K562 (cell line): ENCODE measurements around the gene ZNF691. TPM values are rescaled to one million over a fixed set of nuclear protein-coding genes. Genes with fewer than 3 reads are reported as not detected.

ENCODE experiments used
- BACH1 ChIP-seq: fragments of 200-800 bp; sonication (Bioruptor generic); IDR thresholded peaks from 2 replicates; pipeline ENCODE4 v1.6.1; 2016; ENCODE audit warnings: missing genetic modification characterization, missing compliant biosample characterization
- BMI1 ChIP-seq: fragments of 150-350 bp; IDR thresholded peaks from 2 replicates; pipeline ENCODE4 v1.6.1; 2014; ENCODE audit warnings: low read length
- CHD4 ChIP-seq: fragments of 200-600 bp; sonication (generic); IDR thresholded peaks from 3 replicates; pipeline ENCODE4 v1.6.1; 2012; ENCODE audit warnings: low read depth, mild to moderate bottlenecking, mixed read lengths, low read length, inconsistent platforms; ENCODE audit not compliant: insufficient read depth, insufficient replicate concordance, poor library complexity, severe bottlenecking
- SMARCE1 ChIP-seq: fragments of 450-650 bp; IDR thresholded peaks from 2 replicates; pipeline ENCODE4 v1.7.1; 2016; ENCODE audit warnings: mild to moderate bottlenecking
- SP2 ChIP-seq: IDR thresholded peaks from 2 replicates; pipeline ENCODE4 v1.6.1; 2011; ENCODE audit warnings: mild to moderate bottlenecking, low read depth, low read length, moderate library complexity; ENCODE audit not compliant: poor library complexity, severe bottlenecking; ENCODE audit errors: extremely low read depth
- TEAD4 ChIP-seq, 2 experiments: sonication (generic) in 1 of 2; formaldehyde crosslinking in 1 of 2; IDR thresholded peaks; 2 replicates each; pipeline versions ENCODE4 v1.6.1 to v1.8.0; 2012 to 2022; ENCODE audit warnings: borderline replicate concordance in 1 of 2, inconsistent platforms in 1 of 2, low read length in 1 of 2, mild to moderate bottlenecking in 1 of 2, missing genetic modification reagents in 1 of 2
- TSHZ1 ChIP-seq: fragments of 250-450 bp; sonication (Bioruptor Pico); IDR thresholded peaks from 2 replicates; pipeline ENCODE4 v1.4.0; 2020; ENCODE audit warnings: mild to moderate bottlenecking, moderate library complexity
- XRCC4 ChIP-seq: IDR thresholded peaks from one replicate; pipeline ENCODE4 v1.6.1; 2011; ENCODE audit not compliant: insufficient read depth, insufficient read length; ENCODE audit errors: extremely low read depth
- ZNF165 ChIP-seq: fragments of 250-450 bp; sonication (Bioruptor Pico); IDR thresholded peaks from 2 replicates; pipeline ENCODE4 v1.4.0; 2020; ENCODE audit warnings: borderline replicate concordance
- ZNF395 ChIP-seq: fragments of 200-800 bp; sonication (Bioruptor generic); IDR thresholded peaks from 2 replicates; pipeline ENCODE4 v1.6.1; 2017; ENCODE audit warnings: missing genetic modification characterization, missing compliant biosample characterization
- polyA plus RNA-seq, 8 experiments: library from polyadenylated mRNA; depleted of rRNA in 4 of 8; stranded (reverse) in 5 of 8; unstranded in 3 of 8; fragments of >200 nt; fragmentation: Nextera tagmentation in 2 of 8; fragmentation: Illumina TruSeq in 1 of 8; extraction: Ambion mirVana in 2 of 8; extraction: Trizol in 1 of 8; gene quantifications; 2 replicates each; pipeline versions ENCODE4 v1.2.1 to v1.2.3, GENCODE V29; 2011 to 2014; ENCODE audit warnings: inconsistent platforms in 1 of 8, missing spikeins in 1 of 8
- total RNA-seq, 7 experiments: library from RNA; depleted of rRNA in 6 of 7; stranded (reverse); fragments of >200 nt in 6 of 7; fragmentation: Illumina TruSeq in 2 of 7; extraction: Trizol in 2 of 7; gene quantifications; 2 replicates each; pipeline versions ENCODE4 v1.2.1 to v1.2.3, GENCODE V29; 2011 to 2021; ENCODE audit warnings: low replicate concordance in 1 of 7
- TF ChIP-seq, protein P1 (sequence below), 2 experiments: IDR thresholded peaks in 1 of 2; conservative IDR thresholded peaks in 1 of 2; 2 replicates each; pipeline ENCODE4 v1.6.1; 2016; ENCODE audit warnings: low read depth in 2 of 2, mild to moderate bottlenecking in 1 of 2, missing compliant biosample characterization in 1 of 2, missing genetic modification characterization in 1 of 2, moderate library complexity in 1 of 2
- TF ChIP-seq, protein P2 (sequence below): sonication (generic); formaldehyde crosslinking; IDR thresholded peaks from 2 replicates; pipeline ENCODE4 v1.8.1; 2023; ENCODE audit warnings: mild to moderate bottlenecking, missing genetic modification reagents

Gene ZNF691
- total and polyA plus RNA-seq, 9 of the 15 experiments (the other 6 are each of a cell fraction or from before 2014, with no cell fraction given): 10.7 to 30.4 (median 14.8) TPM

DNA sequence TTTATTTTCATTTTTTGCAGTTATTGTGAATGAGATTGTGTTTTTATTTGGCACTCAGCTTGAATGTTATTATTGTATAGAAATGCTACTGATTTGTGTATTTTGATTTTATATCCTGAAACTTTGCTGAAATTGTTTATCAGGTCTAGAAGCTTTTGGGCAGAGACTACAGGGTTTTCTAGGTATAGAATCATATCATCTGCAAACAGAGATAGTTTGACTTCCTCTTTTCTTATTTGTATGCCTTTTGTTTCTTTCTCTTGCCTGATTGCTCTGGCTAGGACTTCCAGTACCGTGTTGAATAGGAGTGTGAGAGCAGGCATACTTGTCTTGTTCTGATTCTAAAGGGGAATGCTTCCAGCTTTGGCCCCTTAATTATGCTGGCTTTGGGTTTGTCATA, 27.3 kb downstream of the ZNF691 start (continued):
- TF ChIP-seq, protein P1, sequence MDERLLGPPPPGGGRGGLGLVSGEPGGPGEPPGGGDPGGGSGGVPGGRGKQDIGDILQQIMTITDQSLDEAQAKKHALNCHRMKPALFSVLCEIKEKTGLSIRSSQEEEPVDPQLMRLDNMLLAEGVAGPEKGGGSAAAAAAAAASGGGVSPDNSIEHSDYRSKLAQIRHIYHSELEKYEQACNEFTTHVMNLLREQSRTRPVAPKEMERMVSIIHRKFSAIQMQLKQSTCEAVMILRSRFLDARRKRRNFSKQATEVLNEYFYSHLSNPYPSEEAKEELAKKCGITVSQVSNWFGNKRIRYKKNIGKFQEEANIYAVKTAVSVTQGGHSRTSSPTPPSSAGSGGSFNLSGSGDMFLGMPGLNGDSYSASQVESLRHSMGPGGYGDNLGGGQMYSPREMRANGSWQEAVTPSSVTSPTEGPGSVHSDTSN (CRISPR knock-in tag; IDR thresholded peaks at IDR 0.05; ENCODE audit: low read depth): no peak
- TF ChIP-seq, protein P1 (tag; conservative IDR thresholded peaks at IDR 0.05; ENCODE audit: low read depth): no peak
- no peak for TF ChIP-seq ZNF395 (CRISPR knock-in tag)
- TF ChIP-seq SP2: no peak
- peak; percentile 79; the same call in 1 of the 2 replicates for TF ChIP-seq SMARCE1
- TF ChIP-seq, protein P2, sequence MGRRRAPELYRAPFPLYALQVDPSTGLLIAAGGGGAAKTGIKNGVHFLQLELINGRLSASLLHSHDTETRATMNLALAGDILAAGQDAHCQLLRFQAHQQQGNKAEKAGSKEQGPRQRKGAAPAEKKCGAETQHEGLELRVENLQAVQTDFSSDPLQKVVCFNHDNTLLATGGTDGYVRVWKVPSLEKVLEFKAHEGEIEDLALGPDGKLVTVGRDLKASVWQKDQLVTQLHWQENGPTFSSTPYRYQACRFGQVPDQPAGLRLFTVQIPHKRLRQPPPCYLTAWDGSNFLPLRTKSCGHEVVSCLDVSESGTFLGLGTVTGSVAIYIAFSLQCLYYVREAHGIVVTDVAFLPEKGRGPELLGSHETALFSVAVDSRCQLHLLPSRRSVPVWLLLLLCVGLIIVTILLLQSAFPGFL (CRISPR knock-in tag): no peak
- peak; percentile 72; the same call in 1 of the 2 replicates for TF ChIP-seq TEAD4 (IDR thresholded peaks at IDR 0.05; ENCODE audit: low read length)
- TF ChIP-seq TEAD4 (CRISPR knock-in tag; IDR thresholded peaks at IDR 0.05; ENCODE audit: borderline replicate concordance): no peak
- TF ChIP-seq CHD4: no peak
- no peak for TF ChIP-seq TSHZ1 (CRISPR knock-in tag)
- TF ChIP-seq BACH1 (tag): no peak
- no peak for TF ChIP-seq BMI1
- TF ChIP-seq XRCC4: no peak
- TF ChIP-seq ZNF165: no peak
- TF ChIP-seq, all 486 proteins: peak for 21
